IMR-90 (cell line): ENCODE data around the gene MRPS26. TPM values are rescaled to one million over a fixed set of nuclear protein-coding genes. Genes with fewer than 3 reads are reported as not detected.

Experiments
- ATAC-seq: fragments of 200-7000 bp; cut with Tn5 transposase; 2 replicates; pipeline ENCODE4 v1.9.1; 2020; ENCODE audit warnings: low read depth, mild to moderate bottlenecking, moderate library complexity
- BruUV-seq: library from RNA; stranded (reverse); fragments of 400-500 nt; replicated peaks from 2 replicates; lab custom pipeline; 2021; lab: Mats Ljungman, UMichigan
- CTCF ChIA-PET: fragments of 300-600 bp; formaldehyde crosslinking; extraction: SDS; loops from one replicate; lab custom pipeline; 2021; ENCODE audit warnings: antibody characterized with exemption; lab: Yijun Ruan, JAX
- POLR2A ChIA-PET: fragments of 300-600 bp; sonication (Branson Sonifier 250); formaldehyde crosslinking; loops from one replicate; lab custom pipeline; 2022; ENCODE audit warnings: antibody characterized with exemption; ENCODE audit not compliant: unreplicated experiment; lab: Charles Lee
- DNase-seq: peaks from one replicate; pipeline ENCODE4 v3.0.0; 2013
- H2AFZ ChIP-seq: replicated peaks from 2 replicates; pipeline ENCODE3; 2013; ENCODE audit warnings: low read length, mild to moderate bottlenecking; ENCODE audit not compliant: poor library complexity
- H2AK5ac ChIP-seq: 2 replicates; pipeline ENCODE4 v1.6.1; 2013; ENCODE audit warnings: low read depth, low read length, inconsistent platforms
- H2AK9ac ChIP-seq: replicated peaks from 2 replicates; pipeline ENCODE3; 2013; ENCODE audit warnings: mild to moderate bottlenecking, low read depth, low read length, moderate library complexity; ENCODE audit not compliant: poor library complexity
- H2BK120ac ChIP-seq: 2 replicates; pipeline ENCODE4 v1.6.1; 2013; ENCODE audit warnings: low read depth, low read length, inconsistent platforms
- H2BK15ac ChIP-seq: 3 replicates; pipeline ENCODE4 v1.6.1; 2013; ENCODE audit warnings: low read depth, low read length, inconsistent platforms
- H2BK20ac ChIP-seq: 2 replicates; pipeline ENCODE4 v1.6.1; 2013; ENCODE audit warnings: low read depth, mild to moderate bottlenecking, inconsistent platforms, low read length, moderate library complexity
- H2BK5ac ChIP-seq: 2 replicates; pipeline ENCODE4 v1.6.1; 2013; ENCODE audit warnings: mild to moderate bottlenecking, low read depth, low read length, inconsistent platforms; ENCODE audit not compliant: poor library complexity, severe bottlenecking
- H3K14ac ChIP-seq: replicated peaks from 2 replicates; pipeline ENCODE4 v1.6.1; 2013; ENCODE audit warnings: low read depth, low read length, inconsistent platforms
- H3K18ac ChIP-seq: 2 replicates; pipeline ENCODE4 v1.6.1; 2013; ENCODE audit warnings: low read depth, low read length, control low read depth
- H3K23ac ChIP-seq: 2 replicates; pipeline ENCODE4 v1.6.1; 2013; ENCODE audit warnings: low read depth, low read length, inconsistent platforms
- H3K27ac ChIP-seq: 2 replicates; pipeline ENCODE4 v1.5.1; 2013; ENCODE audit warnings: mild to moderate bottlenecking, control low read depth, low read length; ENCODE audit not compliant: insufficient read depth
- H3K27me3 ChIP-seq: 2 replicates; pipeline ENCODE4 v1.6.1; 2013; ENCODE audit warnings: low read length; ENCODE audit not compliant: control insufficient read depth, insufficient read depth
- H3K36me3 ChIP-seq: 2 replicates; pipeline ENCODE4 v1.6.1; 2013; ENCODE audit warnings: low read length, mixed read lengths; ENCODE audit not compliant: control insufficient read depth, insufficient read depth
- H3K4ac ChIP-seq: 2 replicates; pipeline ENCODE4 v1.6.1; 2013; ENCODE audit warnings: low read depth, low read length, inconsistent platforms
- H3K4me1 ChIP-seq: 2 replicates; pipeline ENCODE4 v1.6.1; 2013; ENCODE audit warnings: low read length, mixed read lengths; ENCODE audit not compliant: control insufficient read depth, insufficient read depth
- H3K4me2 ChIP-seq: 2 replicates; pipeline ENCODE4 v1.6.1; 2013; ENCODE audit warnings: low read depth, mild to moderate bottlenecking, control low read depth, low read length, moderate library complexity
- H3K4me3 ChIP-seq: 2 replicates; pipeline ENCODE4 v1.5.1; 2013; ENCODE audit warnings: low read depth, mild to moderate bottlenecking, control low read depth, low read length, moderate library complexity; ENCODE audit not compliant: insufficient read depth
- H3K56ac ChIP-seq: 2 replicates; pipeline ENCODE4 v1.6.1; 2013; ENCODE audit warnings: low read length, inconsistent platforms; ENCODE audit not compliant: insufficient read depth; ENCODE audit errors: extremely low read depth
- H3K79me1 ChIP-seq, 2 experiments: 2 replicates each; pipeline ENCODE4 v1.6.1; 2013; ENCODE audit warnings: low read length in 2 of 2, inconsistent platforms in 1 of 2, low read depth in 1 of 2
- H3K9ac ChIP-seq: 2 replicates; pipeline ENCODE4 v1.6.1; 2013; ENCODE audit warnings: low read depth, low read length, control low read depth
- H3K9me1 ChIP-seq: 2 replicates; pipeline ENCODE4 v1.6.1; 2013; ENCODE audit warnings: low read length, inconsistent platforms; ENCODE audit not compliant: insufficient read depth
- H3K9me3 ChIP-seq: 2 replicates; pipeline ENCODE4 v1.6.1; 2013; ENCODE audit warnings: low read length; ENCODE audit not compliant: control insufficient read depth, insufficient read depth
- H4K20me1 ChIP-seq: 2 replicates; pipeline ENCODE4 v1.6.1; 2013; ENCODE audit warnings: low read length, inconsistent platforms; ENCODE audit not compliant: insufficient read depth
- H4K5ac ChIP-seq: 2 replicates; pipeline ENCODE4 v1.6.1; 2013; ENCODE audit warnings: mild to moderate bottlenecking, low read depth, low read length, control low read depth
- H4K8ac ChIP-seq, 2 experiments: 2 replicates each; pipeline ENCODE4 v1.6.1; 2013; ENCODE audit warnings: low read depth in 2 of 2, low read length in 2 of 2, control low read depth in 1 of 2, inconsistent platforms in 1 of 2
- H4K91ac ChIP-seq: 2 replicates; pipeline ENCODE4 v1.6.1; 2013; ENCODE audit warnings: low read depth, low read length, inconsistent platforms; ENCODE audit not compliant: insufficient read depth
- BHLHE40 ChIP-seq: fragments of 150-350 bp; IDR thresholded peaks from 2 replicates; pipeline ENCODE4 v1.6.1; 2016; ENCODE audit warnings: mild to moderate bottlenecking, low read depth, low read length
- CEBPB ChIP-seq: IDR thresholded peaks from 2 replicates; pipeline ENCODE4 v1.6.1; 2012; ENCODE audit warnings: low read depth, low read length, improper control_type of control experiment
- ELK1 ChIP-seq: fragments of 150-350 bp; IDR thresholded peaks from 2 replicates; pipeline ENCODE4 v1.6.1; 2016; ENCODE audit warnings: low read depth, mild to moderate bottlenecking, low read length, moderate library complexity, borderline replicate concordance
- FOS ChIP-seq: fragments of 150-350 bp; IDR thresholded peaks from 2 replicates; pipeline ENCODE4 v1.6.1; 2016; ENCODE audit warnings: low read depth, low read length
- MXI1 ChIP-seq: IDR thresholded peaks from 2 replicates; pipeline ENCODE4 v1.6.1; 2012; ENCODE audit warnings: low read depth, mild to moderate bottlenecking, low read length, moderate library complexity, borderline replicate concordance
- NFE2L2 ChIP-seq: fragments of 150-350 bp; IDR thresholded peaks from 2 replicates; pipeline ENCODE4 v1.6.1; 2016; ENCODE audit warnings: low read depth, mild to moderate bottlenecking, low read length
- RAD21 ChIP-seq: IDR thresholded peaks from 2 replicates; pipeline ENCODE4 v1.6.1; 2012; ENCODE audit warnings: low read length, improper control_type of control experiment
- RCOR1 ChIP-seq: IDR thresholded peaks from 2 replicates; pipeline ENCODE4 v1.6.1; 2012; ENCODE audit warnings: mild to moderate bottlenecking, low read length, improper control_type of control experiment; ENCODE audit not compliant: insufficient replicate concordance
- RFX5 ChIP-seq: IDR thresholded peaks from 2 replicates; pipeline ENCODE4 v1.8.0; 2012; ENCODE audit warnings: low read depth, mild to moderate bottlenecking, low read length, moderate library complexity
- WGBS, 2 experiments: methylation state at CpG; one replicate each; pipeline versions ENCODE4 v1.1.5 to v1.1.7; 2013; ENCODE audit warnings: missing lambda C conversion rate in 2 of 2; ENCODE audit not compliant: insufficient read length in 1 of 2; ENCODE audit errors: extremely low coverage in 2 of 2; 5-methylcytosine and 5-hydroxymethylcytosine counted together
- dilution Hi-C: fragments of 300-500 bp; cut with HindIII; formaldehyde crosslinking; loops from one replicate; pipeline ENCODE4 v1.14.3; 2018; ENCODE audit warnings: low sequenced_read_pairs; ENCODE audit not compliant: unreplicated experiment
- in situ Hi-C: fragments of 300-500 bp; cut with MboI; formaldehyde crosslinking; loops from 3 replicates; pipeline ENCODE4 v1.14.3; 2019; ENCODE audit warnings: low sequenced_read_pairs, inconsistent platforms, mixed read lengths
- intact Hi-C: fragments of 100-400 bp; cut with micrococcal nuclease; formaldehyde crosslinking; loops from 2 replicates; pipeline ENCODE4 v1.10.0; 2022
- polyA plus RNA-seq, 3 experiments: library from polyadenylated mRNA; depleted of rRNA; stranded (reverse); fragments of >200 nt; gene quantifications; 2 replicates each; pipeline ENCODE4 v1.2.3, GENCODE V29; 2012; ENCODE audit warnings: low replicate concordance in 1 of 3
- total RNA-seq: library from RNA; depleted of rRNA; stranded (reverse); fragments of >200 nt; gene quantifications from 2 replicates; pipeline ENCODE4 v1.2.3, GENCODE V29; 2012
- TF ChIP-seq, protein P1 (sequence below): conservative IDR thresholded peaks from 2 replicates; pipeline ENCODE4 v1.5.1; 2012; ENCODE audit warnings: mild to moderate bottlenecking, low read depth, low read length, improper control_type of control experiment
- TF ChIP-seq, protein P2 (sequence below): fragments of 150-350 bp; IDR thresholded peaks from 2 replicates; pipeline ENCODE4 v1.6.1; 2017; ENCODE audit warnings: mild to moderate bottlenecking, antibody characterized with exemption, low read length, low read depth

The MRPS26 gene
- total and polyA plus RNA-seq, 2 of the 4 experiments (the other 2 are of a cell fraction), result 22.2 to 38.6 TPM

DNA sequence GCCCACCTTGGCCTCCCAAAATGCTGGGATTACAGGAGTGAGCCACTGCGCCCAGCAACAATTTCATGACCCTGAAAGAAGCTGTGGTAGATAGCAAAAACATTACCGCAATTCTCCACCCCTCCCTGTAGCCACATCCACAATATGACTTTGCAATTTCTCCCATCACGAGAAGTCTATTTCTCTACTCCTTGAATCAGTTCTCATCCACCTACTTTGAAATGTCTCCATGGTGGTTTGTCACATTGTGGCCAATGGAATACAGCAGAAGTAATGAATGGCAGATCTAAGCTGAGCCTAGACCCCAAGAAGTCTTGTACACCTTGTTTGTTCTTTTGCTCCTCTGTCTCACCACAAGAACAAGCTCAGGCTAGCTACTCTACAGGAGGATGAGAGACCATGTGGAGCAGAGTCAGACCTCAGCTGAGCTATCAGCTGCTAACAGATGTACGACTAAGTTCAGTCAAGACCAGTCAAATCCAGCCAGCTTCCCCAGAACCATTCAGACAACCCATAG is 31.8 kb downstream of the MRPS26 start:
- ChIA-PET POLR2A (interaction anchor here (0.5 kb wide), 1 partner anchor 32 kb away, joined by 3 read pairs; no protein-coding TSS in a partner anchor), CTCF (interaction anchor here (0.7 to 1.0 kb wide), 2 partner anchors 26 to 34 kb away, joined by 3 to 4 read pairs; partner anchors contain the start of gene GNRH2)
- in situ Hi-C loops (no loop called here), intact Hi-C loops (loop anchor here (1.0 kb wide), 1 partner anchor 23 kb away; no protein-coding TSS in a partner anchor), dilution Hi-C loops (no loop called here)
- Histone ChIP-seq H3K27ac (no peak overlapping the region), H3K9ac (no peak overlapping the region), H2BK20ac (no peak overlapping the region), H3K56ac (no peak overlapping the region), H2BK5ac (no peak overlapping the region), H4K20me1 (no peaks in the 10 kb centered on the region), H3K79me1 (no peaks in the 10 kb centered on the region), H3K18ac (no peak overlapping the region), H2BK120ac (no peak overlapping the region), H2AK5ac (no peak overlapping the region), H3K4me2 (no peak overlapping the region), H3K4ac (no peak overlapping the region), H3K27me3 (peaks cover 42% of the 10 kb centered on the region), H4K8ac (no peak overlapping the region), H3K9me3 (no peaks in the 10 kb centered on the region; the same call in 1 of the 2 replicates), H2AK9ac (no peak overlapping the region), H3K14ac (no peak overlapping the region), H3K4me1 (no peaks in the 10 kb centered on the region; the same call in 1 of the 2 replicates), H3K4me3 (no peak overlapping the region), H3K23ac (no peak overlapping the region), H2BK15ac (no peak overlapping the region), H3K36me3 (no peaks in the 10 kb centered on the region), H2AFZ (no peak overlapping the region), H3K9me1 (peaks cover 2% of the 10 kb centered on the region; the same call in 1 of the 2 replicates), H4K5ac (no peak overlapping the region), H4K91ac (no peak overlapping the region)
- WGBS, 2 experiments, result 100% methylated on average over 1 of the region's 4 CpGs; no CpG with 5 or more reads in 1 of the 2 experiments
- TF ChIP-seq MXI1 (no peak), FOS (no peak), NFE2L2 (no peak), RCOR1 (no peak), CEBPB (no peak), RAD21 (no peak), ELK1 (no peak), BHLHE40 (no peak), RFX5 (no peak)
- TF ChIP-seq, protein P1, sequence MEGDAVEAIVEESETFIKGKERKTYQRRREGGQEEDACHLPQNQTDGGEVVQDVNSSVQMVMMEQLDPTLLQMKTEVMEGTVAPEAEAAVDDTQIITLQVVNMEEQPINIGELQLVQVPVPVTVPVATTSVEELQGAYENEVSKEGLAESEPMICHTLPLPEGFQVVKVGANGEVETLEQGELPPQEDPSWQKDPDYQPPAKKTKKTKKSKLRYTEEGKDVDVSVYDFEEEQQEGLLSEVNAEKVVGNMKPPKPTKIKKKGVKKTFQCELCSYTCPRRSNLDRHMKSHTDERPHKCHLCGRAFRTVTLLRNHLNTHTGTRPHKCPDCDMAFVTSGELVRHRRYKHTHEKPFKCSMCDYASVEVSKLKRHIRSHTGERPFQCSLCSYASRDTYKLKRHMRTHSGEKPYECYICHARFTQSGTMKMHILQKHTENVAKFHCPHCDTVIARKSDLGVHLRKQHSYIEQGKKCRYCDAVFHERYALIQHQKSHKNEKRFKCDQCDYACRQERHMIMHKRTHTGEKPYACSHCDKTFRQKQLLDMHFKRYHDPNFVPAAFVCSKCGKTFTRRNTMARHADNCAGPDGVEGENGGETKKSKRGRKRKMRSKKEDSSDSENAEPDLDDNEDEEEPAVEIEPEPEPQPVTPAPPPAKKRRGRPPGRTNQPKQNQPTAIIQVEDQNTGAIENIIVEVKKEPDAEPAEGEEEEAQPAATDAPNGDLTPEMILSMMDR, result no peak
- TF ChIP-seq, protein P2, sequence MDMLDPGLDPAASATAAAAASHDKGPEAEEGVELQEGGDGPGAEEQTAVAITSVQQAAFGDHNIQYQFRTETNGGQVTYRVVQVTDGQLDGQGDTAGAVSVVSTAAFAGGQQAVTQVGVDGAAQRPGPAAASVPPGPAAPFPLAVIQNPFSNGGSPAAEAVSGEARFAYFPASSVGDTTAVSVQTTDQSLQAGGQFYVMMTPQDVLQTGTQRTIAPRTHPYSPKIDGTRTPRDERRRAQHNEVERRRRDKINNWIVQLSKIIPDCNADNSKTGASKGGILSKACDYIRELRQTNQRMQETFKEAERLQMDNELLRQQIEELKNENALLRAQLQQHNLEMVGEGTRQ, result no peak
- no TSS peak for BruUV-seq
- ATAC-seq (no peak), DNase-seq (no peak)
